ENCODE results near the gene CHMP2A. TPM values are rescaled to one million over a fixed set of nuclear protein-coding genes. Genes with fewer than 3 reads are reported as not detected.

The CHMP2A gene
- total RNA-seq, 2 donors from 2014 or later = 22.7 to 66.4 TPM

DNA sequence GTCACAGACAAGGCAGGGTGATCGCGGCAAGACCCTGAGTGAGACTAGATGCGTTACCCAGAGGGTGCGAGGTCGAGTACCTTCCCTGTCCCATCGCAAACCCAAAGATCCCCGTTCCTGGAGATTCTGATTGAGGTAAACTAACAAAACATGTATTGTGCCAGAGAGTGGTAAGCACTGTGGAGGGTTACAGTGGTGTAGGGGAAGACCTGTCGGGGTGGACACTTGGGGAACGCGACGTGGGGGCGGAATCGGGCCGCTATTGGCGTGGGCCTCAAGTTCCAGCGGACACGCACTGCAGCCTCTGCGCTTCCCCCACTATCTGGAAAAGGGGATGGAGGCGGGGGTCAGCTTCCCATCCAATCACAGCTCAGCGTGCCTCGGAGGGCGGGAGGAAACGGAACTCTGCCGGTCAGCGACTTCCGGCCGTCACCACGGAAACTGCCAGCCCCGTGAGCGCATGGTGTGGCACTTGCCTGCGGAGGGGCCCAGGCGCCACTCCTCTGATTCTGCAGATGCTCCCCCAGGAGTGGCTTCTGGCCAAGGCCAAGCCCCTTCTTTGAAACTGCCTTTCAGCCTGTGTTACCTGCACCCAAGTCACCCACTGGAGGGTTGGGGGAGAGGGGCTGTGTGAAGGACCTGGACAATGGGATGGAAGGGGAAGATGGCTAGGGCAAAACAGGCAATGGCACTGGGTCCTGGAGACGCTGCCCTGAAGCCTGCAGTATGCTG is 4.5 kb upstream of the CHMP2A start:
- Histone ChIP-seq H3K27me3 (no peaks in the 10 kb centered on the region), H3K27ac (peak overlapping the region; percentile 98 to 100 (median 100)), H3K4me1 (peaks cover 62% of the 10 kb centered on the region), H3K4me3 (peak overlapping the region; percentile 35 to 38), H3K9me3 (no peaks in the 10 kb centered on the region), H3K36me3 (replicated peaks in 1 of 2; ENCODE audit: insufficient read depth in 1 of 2, low read depth in 2 of 2) (peaks cover 0 to 4% of the 10 kb centered on the region in 2 donors)
- TF ChIP-seq POLR2A (IDR thresholded peaks at IDR 0.05) = peak; percentile 30 to 74 (median 70)
- TF ChIP-seq, protein P1, sequence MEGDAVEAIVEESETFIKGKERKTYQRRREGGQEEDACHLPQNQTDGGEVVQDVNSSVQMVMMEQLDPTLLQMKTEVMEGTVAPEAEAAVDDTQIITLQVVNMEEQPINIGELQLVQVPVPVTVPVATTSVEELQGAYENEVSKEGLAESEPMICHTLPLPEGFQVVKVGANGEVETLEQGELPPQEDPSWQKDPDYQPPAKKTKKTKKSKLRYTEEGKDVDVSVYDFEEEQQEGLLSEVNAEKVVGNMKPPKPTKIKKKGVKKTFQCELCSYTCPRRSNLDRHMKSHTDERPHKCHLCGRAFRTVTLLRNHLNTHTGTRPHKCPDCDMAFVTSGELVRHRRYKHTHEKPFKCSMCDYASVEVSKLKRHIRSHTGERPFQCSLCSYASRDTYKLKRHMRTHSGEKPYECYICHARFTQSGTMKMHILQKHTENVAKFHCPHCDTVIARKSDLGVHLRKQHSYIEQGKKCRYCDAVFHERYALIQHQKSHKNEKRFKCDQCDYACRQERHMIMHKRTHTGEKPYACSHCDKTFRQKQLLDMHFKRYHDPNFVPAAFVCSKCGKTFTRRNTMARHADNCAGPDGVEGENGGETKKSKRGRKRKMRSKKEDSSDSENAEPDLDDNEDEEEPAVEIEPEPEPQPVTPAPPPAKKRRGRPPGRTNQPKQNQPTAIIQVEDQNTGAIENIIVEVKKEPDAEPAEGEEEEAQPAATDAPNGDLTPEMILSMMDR (IDR thresholded peaks at IDR 0.05) = no peak
- ATAC-seq (peak; percentile 55), DNase-seq (peak; percentile 88 to 94 (median 88))
- 0 to 1% methylated on average over 9 to 33 of the region's 33 CpGs for WGBS, 2 donors
- intact Hi-C loops (cut with DNase I) = no loop called here

DNA sequence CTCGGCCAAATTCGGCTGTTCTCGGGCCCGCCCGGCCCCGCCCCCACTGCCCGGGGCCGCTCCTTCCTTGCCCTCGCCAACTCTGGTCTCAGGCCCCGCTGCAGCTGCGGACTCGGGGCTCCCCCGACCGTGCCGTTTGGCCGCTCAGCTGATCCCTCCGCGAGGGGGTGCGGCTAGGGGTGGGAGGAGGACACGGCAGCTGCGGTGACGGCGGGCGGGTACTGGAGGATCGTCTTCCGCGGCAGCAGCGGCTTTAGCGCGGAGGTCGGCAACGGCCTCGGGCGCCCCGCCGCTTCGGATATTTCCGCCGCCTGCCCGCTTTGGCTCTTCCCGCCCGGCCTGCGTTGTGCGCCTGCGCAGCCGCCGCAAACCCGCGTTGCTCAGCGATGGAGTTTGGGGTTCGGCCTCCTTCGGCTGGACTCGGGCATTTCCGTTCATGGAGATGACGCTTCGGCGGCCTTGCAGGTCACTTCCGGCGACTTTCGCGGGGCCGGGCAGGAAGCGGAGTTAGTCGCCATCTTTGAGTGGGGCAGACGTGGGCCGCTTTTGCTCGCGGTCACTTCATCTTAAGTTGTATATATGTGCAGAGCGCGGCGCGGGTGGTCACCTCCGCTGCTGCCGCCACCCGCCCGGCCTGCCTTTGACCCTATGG is 3.8 kb upstream of the CHMP2A start:
- Histone ChIP-seq H3K27ac (peak overlapping the region; percentile 98 to 100 (median 100)), H3K4me1 (peaks cover 69% of the 10 kb centered on the region), H3K4me3 (peak overlapping the region; percentile 36 to 38), H3K36me3 (replicated peaks in 1 of 2; ENCODE audit: insufficient read depth in 1 of 2, low read depth in 2 of 2) (peaks cover 0 to 4% of the 10 kb centered on the region in 2 donors), H3K9me3 (no peaks in the 10 kb centered on the region), H3K27me3 (no peaks in the 10 kb centered on the region)
- intact Hi-C loops (cut with DNase I) = no loop called here
- WGBS, 2 donors = 0 to 1% methylated on average over 5 to 64 of the region's 76 CpGs
- DNase-seq (peak; percentile 99), ATAC-seq (peak; percentile 83)
- TF ChIP-seq, protein P1 (IDR thresholded peaks at IDR 0.05) = peak in 1 of 7 experiments; percentile 4
- peak; percentile 31 to 75 (median 71) for TF ChIP-seq POLR2A (IDR thresholded peaks at IDR 0.05)

DNA sequence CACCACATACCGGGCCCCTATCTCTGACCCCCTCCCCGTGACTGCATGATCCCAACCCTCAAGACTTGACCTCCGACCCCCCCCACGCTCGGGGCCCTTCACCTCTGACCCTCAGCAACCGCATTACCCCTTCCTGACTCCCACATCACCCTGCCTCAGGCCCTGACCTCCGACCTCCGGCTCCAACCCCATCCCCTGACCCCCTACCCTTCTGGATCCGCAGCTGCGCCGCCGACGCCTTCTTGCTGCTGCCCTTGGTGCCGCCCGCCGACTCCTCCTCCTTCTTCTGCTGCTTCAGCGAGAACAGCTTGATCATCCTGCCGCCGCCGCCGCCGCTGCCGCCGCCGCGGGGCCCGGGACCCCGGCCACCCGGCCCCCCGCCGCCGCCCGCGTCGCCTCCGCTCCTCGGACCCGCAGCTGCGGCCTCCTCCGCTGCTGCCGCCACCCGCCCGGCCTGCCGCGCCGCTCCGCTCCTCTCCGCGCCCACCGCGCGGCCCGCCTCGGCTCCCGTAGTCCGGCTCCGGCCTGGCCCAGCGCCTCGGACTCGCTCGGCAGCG is 3.2 kb upstream of the CHMP2A start, which contains the start of gene UBE2M:
Gene UBE2M (minus strand): TSS at position 546 of the 557 bp plus-strand sequence. CDS start 230 bp downstream, at position 316.
- peaks cover 69% of the 10 kb centered on the region for H3K4me1 ChIP-seq
- H3K4me3 ChIP-seq = peak within 1 kb of the TSS; percentile 48 to 79
- no peaks in the 10 kb centered on the region for H3K9me3 ChIP-seq
- ATAC-seq = peak; percentile 2
- TF ChIP-seq, protein P1 (IDR thresholded peaks at IDR 0.05) = no peak
- TF ChIP-seq POLR2A (IDR thresholded peaks at IDR 0.05) = no peak
- no peaks in the 10 kb centered on the region for H3K27me3 ChIP-seq
- intact Hi-C loops (cut with DNase I) = no loop called here
- DNase-seq = peak; percentile 68 to 73 (median 71)
- H3K36me3 ChIP-seq (replicated peaks in 1 of 2; ENCODE audit: insufficient read depth in 1 of 2, low read depth in 2 of 2) = peaks cover 0 to 4% of the 10 kb centered on the region in 2 donors
- peak within 1 kb of the TSS; percentile 98 to 100 (median 100) for H3K27ac ChIP-seq
- 0 to 2% methylated on average over 22 to 55 of the region's 62 CpGs for WGBS, 2 donors

DNA sequence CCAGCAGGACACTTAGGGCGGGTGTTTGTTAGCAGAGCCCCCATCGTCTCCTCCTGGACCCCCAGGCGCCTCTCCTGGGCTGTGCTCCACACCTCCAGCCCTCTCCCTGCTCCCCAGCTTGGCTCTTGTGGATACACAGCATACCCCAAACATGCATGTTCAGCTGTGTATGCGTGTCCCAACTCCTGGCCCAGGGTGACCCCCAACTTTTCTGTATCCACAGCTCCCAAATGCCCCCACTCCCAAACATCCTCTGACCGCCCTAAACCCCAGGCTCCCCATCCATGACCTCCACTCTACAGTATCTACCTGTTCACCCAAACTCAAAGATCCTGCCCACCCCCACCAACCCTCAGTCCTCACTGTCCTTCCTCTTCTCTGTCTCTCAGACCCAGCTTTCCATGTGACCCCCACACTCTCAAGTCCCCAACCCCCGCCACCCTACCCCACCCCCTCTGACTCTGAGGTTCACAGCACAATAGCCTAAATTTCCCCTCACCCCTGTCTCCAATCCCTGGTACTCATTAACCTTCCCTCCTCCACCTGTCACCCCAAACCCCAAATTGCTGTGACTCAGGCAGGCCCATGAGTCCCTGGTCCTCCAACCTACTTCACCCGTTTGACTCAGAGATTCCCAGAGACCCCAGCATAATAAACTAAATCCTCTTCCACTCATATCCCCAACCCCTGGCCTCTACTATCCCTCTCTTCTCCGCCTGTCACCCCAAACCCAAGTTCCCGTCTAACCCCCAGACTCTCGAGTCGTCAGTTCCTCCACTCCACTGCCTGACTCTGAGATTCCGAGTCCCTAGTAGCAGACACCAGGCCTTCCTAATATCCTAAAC is 2.5 kb upstream of the CHMP2A start:
- DNase-seq (peak in 1 of 4 donors; percentile 13), ATAC-seq (no peak)
- H3K27ac ChIP-seq = peak overlapping the region; percentile 98 to 100 (median 100)
- no peaks in the 10 kb centered on the region for H3K27me3 ChIP-seq
- TF ChIP-seq, protein P1 (IDR thresholded peaks at IDR 0.05) = no peak
- no peak for TF ChIP-seq POLR2A (IDR thresholded peaks at IDR 0.05)
- intact Hi-C loops (cut with DNase I) = no loop called here
- WGBS, 2 donors = 20 to 26% methylated on average over 12 of the region's 12 CpGs
- H3K9me3 ChIP-seq = no peaks in the 10 kb centered on the region
- H3K4me1 ChIP-seq = peaks cover 63% of the 10 kb centered on the region
- H3K36me3 ChIP-seq (replicated peaks in 1 of 2; ENCODE audit: insufficient read depth in 1 of 2, low read depth in 2 of 2) = peaks cover 0 to 4% of the 10 kb centered on the region in 2 donors
- peak overlapping the region; percentile 48 to 79 for H3K4me3 ChIP-seq
